Endothelial cell of umbilical vein (primary cell): ENCODE measurements around the gene SIRPG. TPM values are rescaled to one million over a fixed set of nuclear protein-coding genes. Genes with fewer than 3 reads are reported as not detected.

ENCODE experiments used
- BruUV-seq: library from RNA; stranded (reverse); fragments of 400-500 nt; replicated peaks from 2 replicates; lab custom pipeline; 2021; lab: Mats Ljungman, UMichigan
- CTCF ChIA-PET: fragments of 300-600, 350-600 bp; sonication (Branson Sonifier 250); formaldehyde crosslinking; loops from one replicate; lab custom pipeline; 2021; ENCODE audit warnings: antibody characterized with exemption, inconsistent platforms; lab: Charles Lee
- POLR2A ChIA-PET: fragments of 300-600, 350-600 bp; sonication (Branson Sonifier 250); formaldehyde crosslinking; loops from one replicate; lab custom pipeline; 2021; ENCODE audit warnings: antibody characterized with exemption, inconsistent platforms; lab: Charles Lee
- DNase-seq: peaks from one replicate; pipeline ENCODE4 v3.0.0-alpha.2; 2011; ENCODE audit warnings: low read depth, low spot score
- FAIRE-seq: peaks from 2 replicates; lab custom pipeline; 2011; peaks lifted over from hg19 to GRCh38; lab: Jason Lieb, UNC
- H2AFZ ChIP-seq: 2 replicates; pipeline ENCODE4 v1.6.0; 2012; ENCODE audit warnings: low read depth, low read length, control low read depth, inconsistent platforms
- H3K27ac ChIP-seq: 2 replicates; pipeline ENCODE4 v1.5.1; 2011; ENCODE audit warnings: low read depth, mild to moderate bottlenecking, control low read depth, low read length, moderate library complexity; ENCODE audit not compliant: insufficient read depth
- H3K27me3 ChIP-seq, 2 experiments: 2 replicates each; pipeline versions ENCODE4 v1.6.0 to v1.6.1; 2011; ENCODE audit warnings: low read length in 2 of 2, mixed read lengths in 1 of 2; ENCODE audit not compliant: control insufficient read depth in 2 of 2, insufficient read depth in 2 of 2
- H3K36me3 ChIP-seq, 2 experiments: 2 replicates in 1 of 2; 3 replicates in 1 of 2; pipeline ENCODE4 v1.5.1; 2011; ENCODE audit warnings: low read length in 2 of 2, mild to moderate bottlenecking in 1 of 2, moderate library complexity in 1 of 2; ENCODE audit not compliant: control insufficient read depth in 2 of 2, insufficient read depth in 2 of 2; ENCODE audit errors: extremely low read depth in 1 of 2
- H3K4me1 ChIP-seq: 3 replicates; pipeline ENCODE4 v1.5.1; 2011; ENCODE audit warnings: mild to moderate bottlenecking, low read length; ENCODE audit not compliant: control insufficient read depth, insufficient read depth; ENCODE audit errors: extremely low read depth
- H3K4me2 ChIP-seq: 2 replicates; pipeline ENCODE4 v1.6.1; 2011; ENCODE audit warnings: low read length, control low read depth, mixed read lengths; ENCODE audit not compliant: insufficient read depth
- H3K4me3 ChIP-seq, 3 experiments: fragments of 200-600 bp in 1 of 3; sonication (generic), shearing (Covaris generic) in 1 of 3; replicated peaks in 1 of 3; 2 replicates each; pipeline ENCODE4 v1.5.1; 2011 to 2016; ENCODE audit warnings: control low read depth in 3 of 3, low read length in 3 of 3, mild to moderate bottlenecking in 2 of 3, inconsistent platforms in 1 of 3, low read depth in 1 of 3, moderate library complexity in 1 of 3; ENCODE audit not compliant: insufficient read depth in 1 of 3
- H3K79me2 ChIP-seq: 2 replicates; pipeline ENCODE4 v1.6.0; 2012; ENCODE audit warnings: low read length, inconsistent platforms; ENCODE audit not compliant: control insufficient read depth, insufficient read depth
- H3K9ac ChIP-seq: replicated peaks from 2 replicates; pipeline ENCODE3; 2011; ENCODE audit warnings: low read length, control low read depth; ENCODE audit not compliant: insufficient read depth; ENCODE audit errors: extremely low read depth
- H3K9me1 ChIP-seq: replicated peaks from 3 replicates; pipeline ENCODE4 v1.6.0; 2011; ENCODE audit warnings: mild to moderate bottlenecking, low read length; ENCODE audit not compliant: control insufficient read depth, insufficient read depth; ENCODE audit errors: extremely low read depth
- H3K9me3 ChIP-seq: replicated peaks from 2 replicates; pipeline ENCODE4 v1.5.1; 2012; ENCODE audit warnings: low read length, inconsistent platforms; ENCODE audit not compliant: control insufficient read depth, insufficient read depth
- H4K20me1 ChIP-seq: replicated peaks from 2 replicates; pipeline ENCODE3; 2011; ENCODE audit warnings: mild to moderate bottlenecking, low read length; ENCODE audit not compliant: control insufficient read depth, insufficient read depth; ENCODE audit errors: extremely low read depth
- CTCF ChIP-seq, 2 donors: IDR thresholded peaks; 1 replicate in 1 of 2; 2 replicates in 1 of 2; pipeline ENCODE4 v1.5.1; 2011; ENCODE audit warnings: low read length in 2 of 2, mild to moderate bottlenecking in 2 of 2, moderate library complexity in 2 of 2, control low read depth in 1 of 2, inconsistent platforms in 1 of 2, low read depth in 1 of 2; ENCODE audit not compliant: insufficient read depth in 1 of 2; ENCODE audit errors: extremely low read depth in 1 of 2
- EZH2 ChIP-seq: IDR thresholded peaks from 2 replicates; pipeline ENCODE4 v1.6.1; 2012; ENCODE audit warnings: borderline replicate concordance, low read depth, mild to moderate bottlenecking, moderate library complexity, low read length, inconsistent platforms; ENCODE audit not compliant: severe bottlenecking
- FOS ChIP-seq: IDR thresholded peaks from 2 replicates; pipeline ENCODE4 v1.6.1; 2011; ENCODE audit warnings: mild to moderate bottlenecking, low read length, moderate library complexity, borderline replicate concordance; ENCODE audit not compliant: insufficient read depth
- GATA2 ChIP-seq: IDR thresholded peaks from 2 replicates; pipeline ENCODE4 v1.7.0; 2011; ENCODE audit warnings: low read depth, mild to moderate bottlenecking, moderate library complexity, mixed read lengths, low read length; ENCODE audit not compliant: insufficient read length, insufficient read depth
- JUN ChIP-seq: IDR thresholded peaks from 2 replicates; pipeline ENCODE4 v1.6.1; 2011; ENCODE audit warnings: borderline replicate concordance, low read depth; ENCODE audit not compliant: insufficient read length, insufficient read depth
- MAX ChIP-seq: IDR thresholded peaks from 2 replicates; pipeline ENCODE4 v1.6.1; 2011; ENCODE audit not compliant: insufficient read depth, insufficient read length
- MYC ChIP-seq: IDR thresholded peaks from one replicate; pipeline ENCODE4 v1.6.1; 2011; ENCODE audit warnings: mild to moderate bottlenecking, low read depth, low read length
- POLR2A ChIP-seq: IDR thresholded peaks from 2 replicates; pipeline ENCODE4 v1.6.1; 2012; ENCODE audit warnings: low read depth, mild to moderate bottlenecking, control low read depth, low read length
- POLR2AphosphoS5 ChIP-seq: IDR thresholded peaks from 2 replicates; pipeline ENCODE4 v1.6.1; 2012; ENCODE audit warnings: low read depth, mild to moderate bottlenecking, control low read depth, low read length, moderate library complexity; ENCODE audit not compliant: insufficient read depth
- dilution Hi-C: fragments of 300-500 bp; cut with MboI; formaldehyde crosslinking; loops from one replicate; pipeline ENCODE4 v1.15.0; 2019; ENCODE audit warnings: low sequenced_read_pairs; ENCODE audit not compliant: extremely low pct_ligation_motif_present
- intact Hi-C: fragments of 100-400 bp; cut with micrococcal nuclease; formaldehyde crosslinking; loops from one replicate; pipeline ENCODE4 v1.10.0; 2022
- polyA plus RNA-seq, 4 experiments: library from polyadenylated mRNA; depleted of rRNA in 3 of 4; stranded (reverse) in 3 of 4; unstranded in 1 of 4; fragments of >200 nt; gene quantifications; 2 replicates each; pipeline versions ENCODE4 v1.2.1 to v1.2.3, GENCODE V29; 2011 to 2012; ENCODE audit warnings: missing spikeins in 1 of 4
- total RNA-seq: library from RNA; stranded (reverse); gene quantifications from 2 replicates; pipeline ENCODE4 v1.2.3, GENCODE V29; 2021

SIRPG gene
- total and polyA plus RNA-seq, 2 donors (not counting 3 experiments of a cell fraction or from before 2014, with no cell fraction given), result not detected

GRCh38 chr20:1702328-1702727 is 44.7 kb upstream of the SIRPG start:
- no peak for FAIRE-seq
- Histone ChIP-seq H3K4me2 (no peak overlapping the region), H3K4me3 (no peak overlapping the region), H3K9ac (no peak overlapping the region), H3K36me3 (no peaks in the 10 kb centered on the region), H3K9me1 (no peaks in the 10 kb centered on the region), H3K9me3 (no peaks in the 10 kb centered on the region), H3K27me3 (peaks cover 6 to 26% of the 10 kb centered on the region in 2 experiments), H3K79me2 (no peaks in the 10 kb centered on the region), H4K20me1 (no peaks in the 10 kb centered on the region), H3K4me1 (no peaks in the 10 kb centered on the region), H3K27ac (no peak overlapping the region), H2AFZ (no peak overlapping the region)
- intact Hi-C loops (no loop called here), dilution Hi-C loops (no loop called here)
- ChIA-PET POLR2A (no interaction called here), CTCF (no interaction called here)
- BruUV-seq, result no TSS peak
- DNase-seq, result no peak
- TF ChIP-seq POLR2AphosphoS5, result no peak
- TF ChIP-seq JUN, result no peak
- no peak for TF ChIP-seq EZH2
- TF ChIP-seq CTCF (IDR thresholded peaks at IDR 0.05; ENCODE audit: extremely low read depth in 1 of 2, insufficient read depth in 1 of 2, low read depth in 1 of 2, low read length in 2 of 2), result no peak
- TF ChIP-seq FOS, result no peak
- TF ChIP-seq MAX, result no peak
- TF ChIP-seq GATA2, result no peak
- TF ChIP-seq MYC, result no peak
- no peak for TF ChIP-seq POLR2A
